ENCODE data around the gene ZC2HC1B. TPM values are rescaled to one million over a fixed set of nuclear protein-coding genes. Genes with fewer than 3 reads are reported as not detected.

Gene ZC2HC1B
- total and polyA plus RNA-seq, 10 of the 15 experiments (the other 5 are each of a cell fraction or from before 2014, with no cell fraction given): 0.09 to 0.36 (median 0.31) TPM; not detected in 5

DNA sequence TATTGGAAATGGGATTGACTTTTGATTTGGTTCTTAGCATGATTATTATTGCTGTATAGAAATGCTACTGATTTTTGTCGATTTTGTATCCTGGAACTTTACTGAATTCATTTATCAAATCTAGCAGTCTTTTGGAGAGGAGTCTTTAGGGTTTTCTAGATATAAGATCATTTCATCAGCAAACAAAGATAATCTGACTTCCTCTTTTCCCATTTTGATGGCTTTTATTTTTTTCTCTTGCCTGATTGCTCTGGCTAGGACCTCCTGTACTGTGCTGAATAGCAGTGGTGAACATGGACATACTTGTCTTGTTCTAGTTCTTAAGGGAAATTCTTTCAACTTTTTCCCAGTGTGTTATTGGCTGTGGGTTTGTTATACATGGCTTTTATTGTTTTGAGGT, 64.6 kb downstream of the ZC2HC1B start:
- in situ Hi-C loops (cut with MboI): no loop called here

DNA sequence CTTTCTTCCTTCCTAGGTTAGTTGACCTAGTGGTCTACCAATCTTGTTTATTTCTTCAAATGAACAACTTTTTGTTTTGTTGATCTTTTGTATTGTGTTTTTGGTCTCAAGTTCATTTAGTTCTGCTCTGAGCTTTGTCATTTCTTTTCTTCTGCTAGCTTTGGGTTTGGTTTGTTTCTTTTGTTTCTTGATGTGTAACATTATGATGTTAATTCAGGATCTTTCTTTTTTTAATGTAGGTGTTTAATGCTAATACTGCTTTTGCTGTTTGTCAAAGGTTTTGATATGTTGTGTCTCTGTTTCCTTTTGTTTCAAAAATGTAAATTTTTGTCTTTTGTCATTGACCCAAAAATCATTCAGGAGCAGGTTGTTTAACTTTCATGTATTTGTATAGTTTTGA, 65.7 kb downstream of the ZC2HC1B start:
- ATAC-seq: no peak
- Histone ChIP-seq H3K4me1 (ENCODE audit: control insufficient read depth, insufficient read depth, low read length) (no peaks in the 10 kb centered on the region), H3K27ac (ENCODE audit: control insufficient read depth, insufficient read depth) (no peak overlapping the region), H3K27me3 (replicated peaks in 1 of 2; ENCODE audit: control insufficient read depth in 2 of 2, insufficient read depth in 2 of 2, low read length in 1 of 2) (no peaks in the 10 kb centered on the region), H3K9me3 (replicated peaks; ENCODE audit: control insufficient read depth, insufficient read depth, low read length) (no peaks in the 10 kb centered on the region; the same call in 1 of the 3 replicates), H2AFZ (ENCODE audit: control insufficient read depth, low read depth, low read length) (no peak overlapping the region), H4K20me1 (ENCODE audit: control insufficient read depth, insufficient read depth) (no peaks in the 10 kb centered on the region), H3K36me3 (ENCODE audit: control insufficient read depth in 2 of 2, insufficient read depth in 2 of 2, low read length in 1 of 2) (no peaks in the 10 kb centered on the region), H3K9ac (ENCODE audit: control insufficient read depth, insufficient read depth, low read length) (no peak overlapping the region), H3K4me2 (ENCODE audit: control insufficient read depth, insufficient read depth) (no peak overlapping the region), H3K4me3 (no peak overlapping the region), H3K79me2 (ENCODE audit: control insufficient read depth, insufficient read depth, low read length) (no peaks in the 10 kb centered on the region)
- no peak for DNase-seq (ENCODE audit: low read depth, low spot score)
- ChIA-PET RAD21 (ENCODE audit: unreplicated experiment) (interaction anchor here (0.7 to 1.0 kb wide), 2 partner anchors 9 to 312 kb away, joined by 3 read pairs; no protein-coding TSS in a partner anchor), SMC1A (ENCODE audit: uncharacterized antibody, unreplicated experiment) (no interaction called here), CTCF (interaction anchor here (0.7 to 1.0 kb wide), 4 partner anchors 8 to 21 kb away, joined by 3 to 4 read pairs (median 3); no protein-coding TSS in a partner anchor), POLR2A (interaction anchor here (0.6 kb wide), 2 partner anchors 23 to 853 kb away, joined by 3 to 6 read pairs; no protein-coding TSS in a partner anchor)
- FAIRE-seq: no peak
- intact Hi-C loops (cut with micrococcal nuclease; ENCODE audit: unreplicated experiment): no loop called here
- BruUV-seq (replicated peaks): no TSS peak
- in situ Hi-C loops (cut with MboI): no loop called here
- TF ChIP-seq TAF1 (IDR thresholded peaks at IDR 0.05; ENCODE audit: borderline replicate concordance, low read depth, low read length) (no peak), ASH2L (IDR thresholded peaks at IDR 0.05; ENCODE audit: borderline replicate concordance, low read depth) (no peak), NFYA (IDR thresholded peaks at IDR 0.05; ENCODE audit: borderline replicate concordance, low read depth, low read length) (no peak), HCFC1 (IDR thresholded peaks at IDR 0.05; ENCODE audit: low read length) (no peak), SP1 (IDR thresholded peaks at IDR 0.05; ENCODE audit: low read depth, low read length) (no peak), RAD21 (IDR thresholded peaks at IDR 0.05; ENCODE audit: insufficient read depth, low read depth, low read length) (no peak), CREB1 (IDR thresholded peaks at IDR 0.05; ENCODE audit: low read depth) (no peak), NR2C1 (IDR thresholded peaks at IDR 0.05) (no peak), ZNF217 (IDR thresholded peaks at IDR 0.05) (no peak), JUNB (IDR thresholded peaks at IDR 0.05) (no peak)
- TF ChIP-seq, protein P1, sequence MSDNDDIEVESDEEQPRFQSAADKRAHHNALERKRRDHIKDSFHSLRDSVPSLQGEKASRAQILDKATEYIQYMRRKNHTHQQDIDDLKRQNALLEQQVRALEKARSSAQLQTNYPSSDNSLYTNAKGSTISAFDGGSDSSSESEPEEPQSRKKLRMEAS (IDR thresholded peaks at IDR 0.05; ENCODE audit: low read depth, low read length): no peak
- TF ChIP-seq, protein P2, sequence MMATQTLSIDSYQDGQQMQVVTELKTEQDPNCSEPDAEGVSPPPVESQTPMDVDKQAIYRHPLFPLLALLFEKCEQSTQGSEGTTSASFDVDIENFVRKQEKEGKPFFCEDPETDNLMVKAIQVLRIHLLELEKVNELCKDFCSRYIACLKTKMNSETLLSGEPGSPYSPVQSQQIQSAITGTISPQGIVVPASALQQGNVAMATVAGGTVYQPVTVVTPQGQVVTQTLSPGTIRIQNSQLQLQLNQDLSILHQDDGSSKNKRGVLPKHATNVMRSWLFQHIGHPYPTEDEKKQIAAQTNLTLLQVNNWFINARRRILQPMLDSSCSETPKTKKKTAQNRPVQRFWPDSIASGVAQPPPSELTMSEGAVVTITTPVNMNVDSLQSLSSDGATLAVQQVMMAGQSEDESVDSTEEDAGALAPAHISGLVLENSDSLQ (IDR thresholded peaks at IDR 0.05): no peak

More for the DNA sequence above, 64.6 kb downstream of the ZC2HC1B start:
- intact Hi-C loops (cut with micrococcal nuclease; ENCODE audit: unreplicated experiment): no loop called here
- ChIA-PET RAD21 (ENCODE audit: unreplicated experiment) (no interaction called here), POLR2A (no interaction called here), SMC1A (ENCODE audit: uncharacterized antibody, unreplicated experiment) (no interaction called here), CTCF (no interaction called here)
- TF ChIP-seq KLF5 (IDR thresholded peaks at IDR 0.05; ENCODE audit: partially characterized antibody) (no peak), RAD21 (IDR thresholded peaks at IDR 0.05; ENCODE audit: insufficient read depth, low read depth, low read length) (no peak), TBL1XR1 (IDR thresholded peaks at IDR 0.05; ENCODE audit: low read depth, low read length) (no peak), CHD2 (IDR thresholded peaks at IDR 0.05; ENCODE audit: borderline replicate concordance, low read depth, low read length) (no peak), POLR2AphosphoS5 (IDR thresholded peaks at IDR 0.05; ENCODE audit: low read length) (no peak), CHD4 (IDR thresholded peaks at IDR 0.05) (no peak), IRF4 (IDR thresholded peaks at IDR 0.05; ENCODE audit: low read depth, low read length) (no peak)
- TF ChIP-seq, protein P3, sequence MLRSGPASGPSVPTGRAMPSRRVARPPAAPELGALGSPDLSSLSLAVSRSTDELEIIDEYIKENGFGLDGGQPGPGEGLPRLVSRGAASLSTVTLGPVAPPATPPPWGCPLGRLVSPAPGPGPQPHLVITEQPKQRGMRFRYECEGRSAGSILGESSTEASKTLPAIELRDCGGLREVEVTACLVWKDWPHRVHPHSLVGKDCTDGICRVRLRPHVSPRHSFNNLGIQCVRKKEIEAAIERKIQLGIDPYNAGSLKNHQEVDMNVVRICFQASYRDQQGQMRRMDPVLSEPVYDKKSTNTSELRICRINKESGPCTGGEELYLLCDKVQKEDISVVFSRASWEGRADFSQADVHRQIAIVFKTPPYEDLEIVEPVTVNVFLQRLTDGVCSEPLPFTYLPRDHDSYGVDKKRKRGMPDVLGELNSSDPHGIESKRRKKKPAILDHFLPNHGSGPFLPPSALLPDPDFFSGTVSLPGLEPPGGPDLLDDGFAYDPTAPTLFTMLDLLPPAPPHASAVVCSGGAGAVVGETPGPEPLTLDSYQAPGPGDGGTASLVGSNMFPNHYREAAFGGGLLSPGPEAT (IDR thresholded peaks at IDR 0.05; ENCODE audit: low read depth): no peak
- DNase-seq (ENCODE audit: low read depth, low spot score) (no peak), ATAC-seq (no peak), FAIRE-seq (no peak)
- no peak overlapping the region for H3K4me2 ChIP-seq (ENCODE audit: control insufficient read depth, insufficient read depth)
- H3K4me3 ChIP-seq: no peak overlapping the region
- whole genome bisulfite sequencing (ENCODE audit: insufficient coverage, insufficient replicate concordance, low lambda C conversion rate, missing lambda C conversion rate): 45% methylated on average over 1 of the region's 1 CpG
- H3K4me1 ChIP-seq (ENCODE audit: control insufficient read depth, insufficient read depth, low read length): no peaks in the 10 kb centered on the region
- no peak overlapping the region for H3K27ac ChIP-seq (ENCODE audit: control insufficient read depth, insufficient read depth)
- no peaks in the 10 kb centered on the region for H4K20me1 ChIP-seq (ENCODE audit: control insufficient read depth, insufficient read depth)
- no peak overlapping the region for H3K9ac ChIP-seq (ENCODE audit: control insufficient read depth, insufficient read depth, low read length)
- H3K9me3 ChIP-seq (replicated peaks; ENCODE audit: control insufficient read depth, insufficient read depth, low read length): no peaks in the 10 kb centered on the region; the same call in 1 of the 3 replicates
- no TSS peak for BruUV-seq (replicated peaks)
- no peak overlapping the region for H2AFZ ChIP-seq (ENCODE audit: control insufficient read depth, low read depth, low read length)
- no peaks in the 10 kb centered on the region for H3K79me2 ChIP-seq (ENCODE audit: control insufficient read depth, insufficient read depth, low read length)
- no peaks in the 10 kb centered on the region for H3K27me3 ChIP-seq (replicated peaks in 1 of 2; ENCODE audit: control insufficient read depth in 2 of 2, insufficient read depth in 2 of 2, low read length in 1 of 2)
- H3K36me3 ChIP-seq (ENCODE audit: control insufficient read depth in 2 of 2, insufficient read depth in 2 of 2, low read length in 1 of 2): no peaks in the 10 kb centered on the region
